PC-9 (cell line): Measurements from ENCODE around the gene KRT8. TPM values are rescaled to one million over a fixed set of nuclear protein-coding genes. Genes with fewer than 3 reads are reported as not detected.

ENCODE experiments used
- BruUV-seq: library from RNA; stranded (reverse); fragments of 400-500 nt; replicated peaks from 2 replicates; lab custom pipeline; 2021; lab: Mats Ljungman, UMichigan
- CTCF ChIA-PET: fragments of 300-600 bp; sonication (Branson Sonifier 250); formaldehyde crosslinking; loops from one replicate; lab custom pipeline; 2022; ENCODE audit warnings: antibody characterized with exemption; lab: Charles Lee
- POLR2A ChIA-PET: fragments of 300-600 bp; sonication (Branson Sonifier 250); formaldehyde crosslinking; loops from one replicate; lab custom pipeline; 2022; ENCODE audit warnings: antibody characterized with exemption; ENCODE audit not compliant: unreplicated experiment; lab: Charles Lee
- DNase-seq, 2 experiments: peaks; one replicate each; pipeline versions ENCODE4 v3.0.0 to v3.0.0-alpha.2; 2015 to 2022; ENCODE audit warnings: mixed read lengths in 1 of 2
- H2AFZ ChIP-seq: fragments of 200-600 bp; sonication (generic); 2 replicates; pipeline ENCODE4 v1.8.1; 2017; ENCODE audit warnings: antibody characterized with exemption
- H3F3A ChIP-seq: fragments of 200-600 bp; sonication (generic); 2 replicates; pipeline ENCODE4 v1.8.1; 2017; ENCODE audit warnings: antibody characterized with exemption, mild to moderate bottlenecking, low read depth; ENCODE audit not compliant: insufficient read depth
- H3K27ac ChIP-seq: fragments of 200-600 bp; sonication (generic); 2 replicates; pipeline ENCODE4 v1.6.1; 2016; ENCODE audit warnings: mixed run types
- H3K27me3 ChIP-seq: fragments of 200-600 bp; sonication (generic); 2 replicates; pipeline ENCODE4 v1.6.1; 2016; ENCODE audit warnings: low read depth, mixed run types; ENCODE audit not compliant: insufficient read depth
- H3K36me3 ChIP-seq: fragments of 200-600 bp; sonication (generic); 2 replicates; pipeline ENCODE4 v1.6.1; 2016; ENCODE audit warnings: low read depth, mixed run types
- H3K4me1 ChIP-seq: fragments of 200-600 bp; sonication (generic); replicated peaks from 2 replicates; pipeline ENCODE4 v1.6.1; 2016; ENCODE audit warnings: mixed run types; ENCODE audit not compliant: insufficient read depth
- H3K4me2 ChIP-seq: fragments of 200-600 bp; sonication (generic); 2 replicates; pipeline ENCODE4 v1.6.1; 2017; ENCODE audit warnings: mixed run types
- H3K4me3 ChIP-seq: fragments of 200-600 bp; sonication (generic); 2 replicates; pipeline ENCODE4 v1.6.1; 2016; ENCODE audit warnings: mixed run types
- H3K79me2 ChIP-seq: fragments of 200-600 bp; sonication (generic); 2 replicates; pipeline ENCODE4 v1.6.1; 2017; ENCODE audit warnings: low read depth, mixed run types
- H3K9me2 ChIP-seq: fragments of 200-600 bp; sonication (generic); 2 replicates; pipeline ENCODE4 v1.8.1; 2017; ENCODE audit warnings: mild to moderate bottlenecking; ENCODE audit not compliant: insufficient read depth
- H3K9me3 ChIP-seq: fragments of 200-600 bp; sonication (generic); 2 replicates; pipeline ENCODE4 v1.8.1; 2016; ENCODE audit warnings: low read depth; ENCODE audit not compliant: insufficient read depth
- H4K20me1 ChIP-seq: fragments of 200-600 bp; sonication (generic); 2 replicates; pipeline ENCODE4 v1.8.1; 2017; ENCODE audit not compliant: insufficient read depth
- EZH2 ChIP-seq: fragments of 200-600 bp; sonication (generic); IDR thresholded peaks from 2 replicates; pipeline ENCODE4 v1.8.0; 2017; ENCODE audit warnings: antibody characterized with exemption, low read depth
- intact Hi-C: fragments of 100-400 bp; cut with micrococcal nuclease; formaldehyde crosslinking; loops from one replicate; pipeline ENCODE4 v1.10.0; 2022; ENCODE audit not compliant: unreplicated experiment
- total RNA-seq: library from RNA; stranded (reverse); gene quantifications from 2 replicates; pipeline ENCODE4 v1.2.3, GENCODE V29; 2021
- TF ChIP-seq, protein P1 (sequence below): fragments of 200-600 bp; sonication (generic); conservative IDR thresholded peaks from 2 replicates; pipeline ENCODE4 v1.6.1; 2017; ENCODE audit warnings: mixed run types, antibody characterized with exemption, mild to moderate bottlenecking, moderate library complexity

KRT8 gene
- total RNA-seq, 1 experiment from 2014 or later = 2,962 TPM

DNA sequence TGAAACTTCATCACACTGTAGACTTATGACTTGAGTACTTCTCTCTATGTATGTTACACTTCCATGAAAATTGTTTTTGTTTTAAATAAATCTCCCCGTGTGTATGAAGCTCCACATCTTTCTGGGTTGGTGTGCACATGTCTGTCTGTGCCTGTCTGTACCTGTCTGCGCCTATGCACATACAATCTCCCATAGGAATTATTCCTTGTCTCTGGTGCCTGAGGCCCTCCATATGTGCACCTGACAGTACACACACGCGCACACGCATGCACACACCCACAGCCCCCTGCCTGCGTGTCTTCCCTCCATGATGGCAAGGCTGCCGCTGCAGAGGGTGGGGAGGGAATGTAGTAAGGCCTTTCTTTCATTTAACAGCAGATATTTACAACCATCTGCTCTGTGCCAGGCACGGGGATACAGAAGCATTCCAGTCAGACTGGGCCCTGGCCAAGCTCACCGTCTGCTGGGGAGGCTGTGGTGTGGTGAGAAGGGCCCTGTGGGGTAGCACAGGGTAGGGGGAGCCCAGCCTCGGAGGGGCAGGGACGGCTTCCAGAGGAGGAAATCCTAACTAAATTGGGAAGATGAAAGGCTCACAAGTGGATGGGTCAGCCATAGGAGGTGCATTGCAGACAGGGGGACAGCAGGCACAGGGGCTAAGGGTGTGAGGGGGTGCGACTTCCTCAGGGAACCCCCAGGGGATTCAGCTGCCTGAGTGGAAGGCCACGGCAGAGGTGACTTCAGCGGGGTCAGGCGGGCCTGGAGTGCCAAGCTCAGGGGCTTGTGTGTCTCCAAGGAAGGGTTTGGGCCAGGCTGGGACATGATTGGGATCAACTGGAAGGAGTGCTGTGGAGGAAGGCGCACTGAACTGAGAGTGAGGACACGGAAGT, 26.1 kb downstream of the KRT8 start:
- Histone ChIP-seq H4K20me1 (no peaks in the 10 kb centered on the region), H3K4me1 (peaks cover 22% of the 10 kb centered on the region), H3F3A (no peaks in the 10 kb centered on the region; the same call in 1 of the 2 replicates), H3K4me3 (peak overlapping the region; percentile 31; the same call in 1 of the 2 replicates), H3K9me2 (no peaks in the 10 kb centered on the region), H3K36me3 (no peaks in the 10 kb centered on the region), H3K27me3 (no peaks in the 10 kb centered on the region), H3K79me2 (no peaks in the 10 kb centered on the region), H2AFZ (peak overlapping the region; percentile 50; the same call in 1 of the 2 replicates), H3K4me2 (peak overlapping the region; percentile 69), H3K9me3 (no peaks in the 10 kb centered on the region), H3K27ac (peak overlapping the region; percentile 51)
- intact Hi-C loops = loop anchor here (1.0 kb wide), 3 partner anchors 295 to 739 kb away; no protein-coding TSS in a partner anchor
- BruUV-seq = no TSS peak
- POLR2A ChIA-PET = interaction anchor here (0.6 kb wide), 2 partner anchors 50 to 732 kb away, joined by 3 to 6 read pairs; no protein-coding TSS in a partner anchor
- no peak for TF ChIP-seq EZH2
- TF ChIP-seq, protein P1, sequence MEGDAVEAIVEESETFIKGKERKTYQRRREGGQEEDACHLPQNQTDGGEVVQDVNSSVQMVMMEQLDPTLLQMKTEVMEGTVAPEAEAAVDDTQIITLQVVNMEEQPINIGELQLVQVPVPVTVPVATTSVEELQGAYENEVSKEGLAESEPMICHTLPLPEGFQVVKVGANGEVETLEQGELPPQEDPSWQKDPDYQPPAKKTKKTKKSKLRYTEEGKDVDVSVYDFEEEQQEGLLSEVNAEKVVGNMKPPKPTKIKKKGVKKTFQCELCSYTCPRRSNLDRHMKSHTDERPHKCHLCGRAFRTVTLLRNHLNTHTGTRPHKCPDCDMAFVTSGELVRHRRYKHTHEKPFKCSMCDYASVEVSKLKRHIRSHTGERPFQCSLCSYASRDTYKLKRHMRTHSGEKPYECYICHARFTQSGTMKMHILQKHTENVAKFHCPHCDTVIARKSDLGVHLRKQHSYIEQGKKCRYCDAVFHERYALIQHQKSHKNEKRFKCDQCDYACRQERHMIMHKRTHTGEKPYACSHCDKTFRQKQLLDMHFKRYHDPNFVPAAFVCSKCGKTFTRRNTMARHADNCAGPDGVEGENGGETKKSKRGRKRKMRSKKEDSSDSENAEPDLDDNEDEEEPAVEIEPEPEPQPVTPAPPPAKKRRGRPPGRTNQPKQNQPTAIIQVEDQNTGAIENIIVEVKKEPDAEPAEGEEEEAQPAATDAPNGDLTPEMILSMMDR = no peak
- DNase-seq = no peak
- CTCF ChIA-PET = interaction anchor here (0.6 to 3.3 kb wide), 16 partner anchors 19 to 873 kb away, joined by 3 to 20 read pairs (median 4); no protein-coding TSS in a partner anchor

DNA sequence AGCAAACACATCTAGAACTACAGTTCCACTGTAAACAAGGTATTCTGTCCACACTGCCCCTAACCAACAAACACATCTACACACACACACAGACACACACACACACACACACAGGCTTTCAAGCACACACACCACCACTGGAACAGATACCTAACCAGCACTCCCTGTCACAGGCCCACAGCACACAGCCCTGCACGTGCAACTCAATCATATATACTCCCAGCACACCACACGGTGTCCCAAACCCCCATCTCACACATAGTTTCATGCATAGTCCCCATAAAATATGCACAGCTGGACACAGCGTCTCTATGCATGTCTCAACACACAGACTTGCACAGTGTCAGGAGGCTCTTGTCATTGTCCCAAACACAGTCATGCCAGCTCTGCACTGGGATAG, 27.6 kb downstream of the KRT8 start:
- Histone ChIP-seq H3K4me1 (peaks cover 37% of the 10 kb centered on the region), H3K36me3 (no peaks in the 10 kb centered on the region), H4K20me1 (no peaks in the 10 kb centered on the region), H3K79me2 (no peaks in the 10 kb centered on the region), H3K27ac (no peak overlapping the region), H3K9me3 (no peaks in the 10 kb centered on the region), H3K27me3 (no peaks in the 10 kb centered on the region), H3K4me3 (no peak overlapping the region), H3F3A (peaks cover 14% of the 10 kb centered on the region), H3K4me2 (no peak overlapping the region), H2AFZ (no peak overlapping the region), H3K9me2 (no peaks in the 10 kb centered on the region)
- ChIA-PET POLR2A (no interaction called here), CTCF (interaction anchor here (0.6 kb wide), 1 partner anchor 137 kb away, joined by 4 read pairs; no protein-coding TSS in a partner anchor)
- BruUV-seq = no TSS peak
- intact Hi-C loops = no loop called here
- TF ChIP-seq, protein P1 = no peak
- TF ChIP-seq EZH2 = no peak
- DNase-seq = no peak

DNA sequence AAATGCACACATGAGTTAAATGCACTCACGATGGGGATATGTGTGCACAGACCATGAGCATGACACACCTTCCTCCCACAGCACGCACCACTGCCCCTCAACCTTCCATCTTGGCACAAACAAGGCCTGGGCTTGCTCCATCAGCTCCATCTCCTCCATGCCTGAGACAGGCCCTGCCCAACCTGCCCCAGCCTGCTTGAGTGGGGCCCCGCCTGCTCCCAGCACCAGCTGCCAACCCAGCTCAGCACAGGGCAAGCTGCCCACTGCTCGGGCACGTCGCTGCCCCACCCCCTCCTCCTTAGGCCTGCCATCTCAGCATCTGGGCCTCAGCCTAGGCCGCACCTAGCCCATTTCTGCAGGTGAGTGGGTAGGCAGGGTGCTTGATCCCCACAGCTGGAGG, 28.5 kb downstream of the KRT8 start:
- intact Hi-C loops = no loop called here
- no peak overlapping the region for H3K4me3 ChIP-seq
- no peaks in the 10 kb centered on the region for H3K9me3 ChIP-seq
- H3K4me2 ChIP-seq = no peak overlapping the region
- peaks cover 22% of the 10 kb centered on the region for H3F3A ChIP-seq
- no peaks in the 10 kb centered on the region for H3K27me3 ChIP-seq
- H2AFZ ChIP-seq = no peak overlapping the region
- H3K27ac ChIP-seq = no peak overlapping the region
- H4K20me1 ChIP-seq = no peaks in the 10 kb centered on the region
- BruUV-seq = no TSS peak
- no peak for DNase-seq
- TF ChIP-seq, protein P1 = no peak
- no peak for TF ChIP-seq EZH2
- CTCF ChIA-PET = no interaction called here
- H3K79me2 ChIP-seq = no peaks in the 10 kb centered on the region
- peaks cover 45% of the 10 kb centered on the region for H3K4me1 ChIP-seq
- POLR2A ChIA-PET = no interaction called here
- H3K36me3 ChIP-seq = no peaks in the 10 kb centered on the region
- no peaks in the 10 kb centered on the region for H3K9me2 ChIP-seq
